Neuronal stem cell (in vitro differentiated cells): ENCODE measurements around the gene HSD3B2.

Source experiments
- DNase-seq: peaks from one replicate; pipeline ENCODE4 v3.0.0-alpha.2; 2013; ENCODE audit warnings: low spot score
- H2AFZ ChIP-seq: one replicate; pipeline ENCODE4 v1.6.1; 2013; ENCODE audit warnings: mild to moderate bottlenecking, low read length, inconsistent platforms
- H2AK5ac ChIP-seq: 2 replicates; pipeline ENCODE4 v1.6.1; 2013; ENCODE audit warnings: low read depth, mild to moderate bottlenecking, inconsistent platforms, low read length, moderate library complexity, mixed read lengths
- H2BK120ac ChIP-seq: 2 replicates; pipeline ENCODE4 v1.6.1; 2013; ENCODE audit warnings: low read depth, mild to moderate bottlenecking, inconsistent platforms, low read length, moderate library complexity, mixed read lengths
- H2BK12ac ChIP-seq: one replicate; pipeline ENCODE4 v1.6.1; 2013; ENCODE audit warnings: low read length, inconsistent platforms
- H2BK15ac ChIP-seq: 2 replicates; pipeline ENCODE4 v1.6.1; 2013; ENCODE audit warnings: mild to moderate bottlenecking, low read length, inconsistent platforms, mixed read lengths
- H2BK5ac ChIP-seq: one replicate; pipeline ENCODE4 v1.6.1; 2013; ENCODE audit warnings: inconsistent platforms, mild to moderate bottlenecking, low read length, moderate library complexity
- H3K14ac ChIP-seq: one replicate; pipeline ENCODE4 v1.6.1; 2013; ENCODE audit warnings: low read length, inconsistent platforms
- H3K18ac ChIP-seq: 2 replicates; pipeline ENCODE4 v1.6.1; 2013; ENCODE audit warnings: low read length, inconsistent platforms
- H3K23ac ChIP-seq: 2 replicates; pipeline ENCODE4 v1.6.1; 2013; ENCODE audit warnings: low read depth, mild to moderate bottlenecking, mixed read lengths, low read length, inconsistent platforms; ENCODE audit not compliant: poor library complexity
- H3K27ac ChIP-seq: replicated peaks from 3 replicates; pipeline ENCODE4 v1.5.1; 2013; ENCODE audit warnings: low read length, inconsistent platforms
- H3K27me3 ChIP-seq, 3 experiments: 2 replicates each; pipeline ENCODE4 v1.6.1; 2013; ENCODE audit warnings: low read length in 3 of 3, mild to moderate bottlenecking in 2 of 3, inconsistent platforms in 1 of 3, low read depth in 1 of 3, mixed read lengths in 1 of 3, moderate library complexity in 1 of 3; ENCODE audit not compliant: control insufficient read depth in 3 of 3, insufficient read depth in 3 of 3
- H3K36me3 ChIP-seq, 2 donors: replicated peaks in 1 of 2; 2 replicates each; pipeline ENCODE4 v1.6.1; 2013; ENCODE audit warnings: low read length in 2 of 2; ENCODE audit not compliant: control insufficient read depth in 2 of 2, insufficient read depth in 2 of 2
- H3K4ac ChIP-seq: 2 replicates; pipeline ENCODE4 v1.6.1; 2013; ENCODE audit warnings: inconsistent platforms, mild to moderate bottlenecking, low read length, moderate library complexity
- H3K4me1 ChIP-seq, 2 donors: 1 replicate in 1 of 2; 2 replicates in 1 of 2; pipeline ENCODE4 v1.6.1; 2013; ENCODE audit warnings: low read length in 2 of 2, low read depth in 1 of 2; ENCODE audit not compliant: control insufficient read depth in 2 of 2, insufficient read depth in 1 of 2
- H3K4me2 ChIP-seq: one replicate; pipeline ENCODE4 v1.6.1; 2013; ENCODE audit warnings: mild to moderate bottlenecking, low read length, inconsistent platforms; ENCODE audit not compliant: insufficient read depth, poor library complexity, severe bottlenecking
- H3K4me3 ChIP-seq, 2 donors: 2 replicates each; pipeline ENCODE4 v1.5.1; 2013; ENCODE audit warnings: low read length in 2 of 2, mild to moderate bottlenecking in 2 of 2, inconsistent platforms in 1 of 2, moderate library complexity in 1 of 2
- H3K79me1 ChIP-seq: one replicate; pipeline ENCODE4 v1.6.1; 2013; ENCODE audit warnings: low read depth, mild to moderate bottlenecking, inconsistent platforms, low read length, moderate library complexity
- H3K9ac ChIP-seq: one replicate; pipeline ENCODE4 v1.6.1; 2013; ENCODE audit warnings: mild to moderate bottlenecking, low read depth, low read length, inconsistent platforms; ENCODE audit not compliant: poor library complexity
- H3K9me3 ChIP-seq, 2 donors: replicated peaks in 1 of 2; 2 replicates each; pipeline versions ENCODE3 to v1.6.1; 2013; ENCODE audit warnings: low read length in 2 of 2, mild to moderate bottlenecking in 2 of 2, inconsistent platforms in 1 of 2, low read depth in 1 of 2, mixed read lengths in 1 of 2, moderate library complexity in 1 of 2; ENCODE audit not compliant: control insufficient read depth in 2 of 2, insufficient read depth in 1 of 2
- H4K8ac ChIP-seq: one replicate; pipeline ENCODE4 v1.6.1; 2013; ENCODE audit warnings: low read depth, mild to moderate bottlenecking, inconsistent platforms, low read length, moderate library complexity
- H4K91ac ChIP-seq: one replicate; pipeline ENCODE4 v1.6.1; 2013; ENCODE audit warnings: low read length, low read depth, mild to moderate bottlenecking, inconsistent platforms; ENCODE audit not compliant: poor library complexity
- WGBS, 2 donors: extraction: QIAGEN DNeasy Blood & Tissue Kit; methylation state at CpG; one replicate each; pipeline ENCODE4 v1.1.7; 2013; ENCODE audit warnings: missing lambda C conversion rate in 2 of 2, mixed read lengths in 1 of 2; ENCODE audit not compliant: insufficient read length in 2 of 2, insufficient replicate concordance in 1 of 2; ENCODE audit errors: extremely low coverage in 2 of 2; 5-methylcytosine and 5-hydroxymethylcytosine counted together

HSD3B2 gene

GRCh38 chr1:119452091-119452490 is 37.1 kb downstream of the HSD3B2 start:
- H4K91ac ChIP-seq = no peak overlapping the region
- H3K9me3 ChIP-seq = no peaks in the 10 kb centered on the region
- WGBS, 2 donors = no CpG with 5 or more reads among the region's 2 CpGs
- H2AK5ac ChIP-seq = no peak overlapping the region
- H2AFZ ChIP-seq = no peak overlapping the region
- H2BK15ac ChIP-seq = no peak overlapping the region
- no peak overlapping the region for H3K18ac ChIP-seq
- no peak overlapping the region for H3K4me2 ChIP-seq
- no peak overlapping the region for H2BK12ac ChIP-seq
- H4K8ac ChIP-seq = no peak overlapping the region
- H3K4ac ChIP-seq = no peak overlapping the region
- no peaks in the 10 kb centered on the region for H3K36me3 ChIP-seq
- H3K23ac ChIP-seq = no peak overlapping the region
- H3K27ac ChIP-seq = no peak overlapping the region
- no peak overlapping the region for H3K14ac ChIP-seq
- no peak overlapping the region for H3K9ac ChIP-seq
- peaks cover 0 to 13% of the 10 kb centered on the region in 2 donors for H3K4me1 ChIP-seq
- no peak overlapping the region for H3K4me3 ChIP-seq
- no peak for DNase-seq
- peaks cover 0 to 2% (median 0%) of the 10 kb centered on the region in 3 experiments for H3K27me3 ChIP-seq
- H2BK120ac ChIP-seq = no peak overlapping the region
- H2BK5ac ChIP-seq = no peak overlapping the region
- no peaks in the 10 kb centered on the region for H3K79me1 ChIP-seq

- peaks cover 0 to 13% of the 10 kb centered on the region in 2 donors for H3K4me1 ChIP-seq
- no peak overlapping the region for H3K14ac ChIP-seq
- H4K91ac ChIP-seq = no peak overlapping the region
- WGBS, 2 donors = no CpG with 5 or more reads among the region's 3 CpGs
- H2AFZ ChIP-seq = no peak overlapping the region
- no peak overlapping the region for H3K18ac ChIP-seq
- H2BK120ac ChIP-seq = no peak overlapping the region
- no peak overlapping the region for H2BK12ac ChIP-seq
- H3K27ac ChIP-seq = no peak overlapping the region
- H3K4ac ChIP-seq = no peak overlapping the region
- no peaks in the 10 kb centered on the region for H3K36me3 ChIP-seq
- no peaks in the 10 kb centered on the region for H3K79me1 ChIP-seq
- no peak overlapping the region for H3K9ac ChIP-seq
- peaks cover 0 to 2% (median 0%) of the 10 kb centered on the region in 3 experiments for H3K27me3 ChIP-seq
- no peak overlapping the region for H2AK5ac ChIP-seq
- no peak overlapping the region for H3K23ac ChIP-seq
- H3K9me3 ChIP-seq = no peaks in the 10 kb centered on the region
- H2BK5ac ChIP-seq = no peak overlapping the region
- no peak overlapping the region for H2BK15ac ChIP-seq
- H3K4me3 ChIP-seq = no peak overlapping the region
- no peak for DNase-seq
- no peak overlapping the region for H3K4me2 ChIP-seq
- no peak overlapping the region for H4K8ac ChIP-seq
Measured at GRCh38 chr1:119453021-119453420, 38.1 kb downstream of the HSD3B2 start.

DNA sequence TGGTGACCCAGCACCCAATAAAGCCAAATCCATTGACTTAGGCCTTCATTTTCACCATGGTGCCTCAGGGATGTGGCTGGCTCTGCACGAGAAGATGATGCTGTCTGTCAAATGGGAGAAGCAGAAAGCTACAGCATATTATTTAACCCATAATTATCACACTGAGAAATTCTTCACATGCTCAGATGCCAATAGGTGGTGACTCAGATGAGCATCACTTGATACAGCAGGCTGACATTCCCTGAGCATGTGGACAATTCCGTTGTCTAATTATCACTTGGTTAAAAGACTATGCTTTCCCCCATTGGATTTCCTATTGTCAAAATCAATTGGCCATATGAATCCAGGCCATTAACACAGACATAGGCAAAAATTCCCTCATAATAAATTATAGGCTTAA is 48.0 kb downstream of the HSD3B2 start:
- H2AFZ ChIP-seq = no peak overlapping the region
- no peak overlapping the region for H3K23ac ChIP-seq
- H3K9ac ChIP-seq = no peak overlapping the region
- no peak overlapping the region for H2BK5ac ChIP-seq
- H3K4ac ChIP-seq = no peak overlapping the region
- no peaks in the 10 kb centered on the region for H3K9me3 ChIP-seq
- H2BK12ac ChIP-seq = no peak overlapping the region
- H4K91ac ChIP-seq = no peak overlapping the region
- no peak overlapping the region for H2BK120ac ChIP-seq
- H2AK5ac ChIP-seq = no peak overlapping the region
- H2BK15ac ChIP-seq = no peak overlapping the region
- no peak for DNase-seq
- H3K14ac ChIP-seq = no peak overlapping the region
- no peak overlapping the region for H3K4me2 ChIP-seq
- H3K18ac ChIP-seq = no peak overlapping the region
- no peak overlapping the region for H3K4me3 ChIP-seq
- no peaks in the 10 kb centered on the region for H3K4me1 ChIP-seq
- H3K36me3 ChIP-seq = no peaks in the 10 kb centered on the region
- no peak overlapping the region for H4K8ac ChIP-seq
- no peaks in the 10 kb centered on the region for H3K79me1 ChIP-seq
- no peak overlapping the region for H3K27ac ChIP-seq
- no peaks in the 10 kb centered on the region for H3K27me3 ChIP-seq
- WGBS, 2 donors = no CpG with 5 or more reads among the region's 2 CpGs

- H3K9ac ChIP-seq = no peak overlapping the region
- H2AK5ac ChIP-seq = no peak overlapping the region
- no peak overlapping the region for H4K8ac ChIP-seq
- no peak overlapping the region for H3K4me2 ChIP-seq
- H3K18ac ChIP-seq = no peak overlapping the region
- H4K91ac ChIP-seq = no peak overlapping the region
- H2BK120ac ChIP-seq = no peak overlapping the region
- no peak overlapping the region for H2BK12ac ChIP-seq
- no peaks in the 10 kb centered on the region for H3K36me3 ChIP-seq
- DNase-seq = no peak
- H2BK15ac ChIP-seq = no peak overlapping the region
- H3K9me3 ChIP-seq = no peaks in the 10 kb centered on the region
- H3K4me3 ChIP-seq = no peak overlapping the region
- no CpG with 5 or more reads among the region's 2 CpGs for WGBS, 2 donors
- H3K79me1 ChIP-seq = no peaks in the 10 kb centered on the region
- no peak overlapping the region for H2AFZ ChIP-seq
- no peaks in the 10 kb centered on the region for H3K4me1 ChIP-seq
- no peak overlapping the region for H3K4ac ChIP-seq
- no peak overlapping the region for H3K23ac ChIP-seq
- no peaks in the 10 kb centered on the region for H3K27me3 ChIP-seq
- no peak overlapping the region for H3K14ac ChIP-seq
- no peak overlapping the region for H3K27ac ChIP-seq
- no peak overlapping the region for H2BK5ac ChIP-seq
Measured at GRCh38 chr1:119463569-119463968, 48.6 kb downstream of the HSD3B2 start.
